ENCODE results near the gene PARL.

- TF ChIP-seq POLR2AphosphoS5 (IDR thresholded peaks at IDR 0.05; ENCODE audit: insufficient read depth, low read depth, low read length) (no peak), CTCF (IDR thresholded peaks at IDR 0.05; ENCODE audit: extremely low read depth in 1 of 2, insufficient read depth in 1 of 2, low read depth in 1 of 2, low read length in 2 of 2) (no peak), POLR2A (IDR thresholded peaks at IDR 0.05; ENCODE audit: low read depth, low read length) (no peak), GATA2 (IDR thresholded peaks at IDR 0.05; ENCODE audit: insufficient read depth, insufficient read length, low read depth, low read length) (no peak), JUN (IDR thresholded peaks at IDR 0.05; ENCODE audit: borderline replicate concordance, insufficient read depth, insufficient read length, low read depth) (no peak), EZH2 (IDR thresholded peaks at IDR 0.05; ENCODE audit: borderline replicate concordance, low read depth, low read length, severe bottlenecking) (no peak)
Observed at GRCh38 chr3:183875411-183875810, 9.3 kb downstream of the PARL start.

All from endothelial cell of umbilical vein (primary cell).